Muscle of back (tissue), 11 donors: ENCODE results near the gene GANC. TPM values are rescaled to one million over a fixed set of nuclear protein-coding genes. Genes with fewer than 3 reads are reported as not detected.

Source experiments
- DNase-seq, 3 donors: peaks; one replicate each; pipeline versions ENCODE4 v3.0.0 to v3.0.0-alpha.2; 2013
- polyA plus RNA-seq, 10 donors: library from polyadenylated mRNA; unstranded; fragments of 120-200 nt; gene quantifications; one replicate each; pipeline ENCODE4 v1.2.1, GENCODE V29; 2013; ENCODE audit not compliant: insufficient read length in 10 of 10

Gene GANC
- polyA plus RNA-seq, 10 donors = 12.6 to 19.9 (median 14.4) TPM

GRCh38 chr15:42374810-42375209 is 101.8 kb downstream of the GANC start:
- no peak for DNase-seq

- DNase-seq = no peak
Measured at GRCh38 chr15:42375252-42375651, 102.3 kb downstream of the GANC start.

- DNase-seq = no peak
Measured at GRCh38 chr15:42375941-42376340, 102.9 kb downstream of the GANC start.

- DNase-seq = no peak
Measured at GRCh38 chr15:42378011-42378410, 105.0 kb downstream of the GANC start.

- DNase-seq = no peak
Measured at GRCh38 chr15:42384597-42384996, 111.6 kb downstream of the GANC start.

GRCh38 chr15:42385206-42385979 is 112.4 kb downstream of the GANC start:
- peak in 2 of 3 donors; percentile 21 to 22 for DNase-seq

- peak; percentile 22 to 41 (median 26) for DNase-seq
Measured at GRCh38 chr15:42385980-42386700, 113.1 kb downstream of the GANC start.

- no peak for DNase-seq
Measured at GRCh38 chr15:42387603-42388002, 114.6 kb downstream of the GANC start.

- no peak for DNase-seq
Measured at GRCh38 chr15:42392309-42393024, 119.5 kb downstream of the GANC start.

GRCh38 chr15:42394106-42394505 is 121.1 kb downstream of the GANC start:
- no peak for DNase-seq

- no peak for DNase-seq
Measured at GRCh38 chr15:42395838-42396237, 122.8 kb downstream of the GANC start.

- no peak for DNase-seq
Measured at GRCh38 chr15:42401544-42402454, 128.8 kb downstream of the GANC start.

- no peak for DNase-seq
Measured at GRCh38 chr15:42402455-42403205, 129.6 kb downstream of the GANC start.

GRCh38 chr15:42403389-42403788 is 130.4 kb downstream of the GANC start:
- DNase-seq = no peak

GRCh38 chr15:42404461-42405235 is 131.6 kb downstream of the GANC start:
- peak in 1 of 3 donors; percentile 16 for DNase-seq

- DNase-seq = no peak
Measured at GRCh38 chr15:42405863-42406482, 133.0 kb downstream of the GANC start.
